NAMALWA (cell line): ENCODE results near the gene PRTN3.
"Not testable (repeated sequence)": the region's sequence is repeated elsewhere in the genome, so short reads cannot be mapped to it uniquely, and the experiment has no call there.

Source experiments
- DNase-seq: peaks from one replicate; pipeline ENCODE4 v3.0.0-alpha.2; 2015; ENCODE audit warnings: low spot score

PRTN3 gene

DNA sequence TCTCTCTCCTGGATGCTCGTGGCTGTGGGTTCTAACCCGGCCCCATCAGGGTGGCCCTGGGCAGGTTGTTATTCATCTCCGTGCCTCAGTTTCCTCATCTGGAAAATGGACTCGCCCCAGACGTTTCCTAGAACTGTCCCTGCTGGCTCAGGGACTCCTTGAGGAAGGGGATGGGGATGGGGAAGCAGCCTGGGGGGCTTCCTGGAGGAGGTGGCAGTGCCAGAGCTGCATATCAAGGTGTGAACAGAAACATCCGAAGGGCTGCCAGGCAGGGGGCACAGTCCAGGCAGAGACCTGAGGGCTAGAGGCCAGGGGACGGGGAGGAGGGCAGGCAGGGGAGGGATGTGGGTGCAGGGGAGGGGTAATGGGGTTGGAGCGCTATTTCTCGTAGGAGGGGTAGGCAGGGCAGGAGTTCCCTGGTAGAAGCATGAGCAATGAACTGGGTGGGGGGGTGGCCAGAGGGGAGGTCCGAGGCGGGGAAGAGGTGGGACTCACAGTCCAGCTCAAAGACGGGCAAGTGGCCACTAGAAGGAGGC lies 7.7 kb downstream of the PRTN3 start:
- DNase-seq, result no peak

DNA sequence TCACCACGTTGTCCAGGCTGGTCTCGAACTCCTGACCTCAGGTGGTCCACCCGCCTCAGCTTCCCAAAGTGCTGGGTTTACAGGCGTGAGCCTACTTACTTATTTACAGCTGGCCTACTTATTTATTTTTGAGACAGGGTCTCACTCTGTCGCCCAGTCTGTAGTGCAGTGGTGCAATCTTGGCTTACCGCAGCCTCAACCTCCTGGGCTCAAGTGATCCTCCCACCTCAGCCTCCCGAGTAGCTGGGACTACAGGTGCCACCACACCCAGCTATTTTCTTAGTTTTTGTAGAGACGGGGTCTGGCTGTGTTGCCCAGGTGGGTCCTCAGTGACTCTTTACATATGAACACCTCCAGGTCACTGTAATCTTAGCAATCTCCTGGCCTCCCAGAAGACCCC lies 8.4 kb downstream of the PRTN3 start:
- DNase-seq, result not testable (repeated sequence)

DNA sequence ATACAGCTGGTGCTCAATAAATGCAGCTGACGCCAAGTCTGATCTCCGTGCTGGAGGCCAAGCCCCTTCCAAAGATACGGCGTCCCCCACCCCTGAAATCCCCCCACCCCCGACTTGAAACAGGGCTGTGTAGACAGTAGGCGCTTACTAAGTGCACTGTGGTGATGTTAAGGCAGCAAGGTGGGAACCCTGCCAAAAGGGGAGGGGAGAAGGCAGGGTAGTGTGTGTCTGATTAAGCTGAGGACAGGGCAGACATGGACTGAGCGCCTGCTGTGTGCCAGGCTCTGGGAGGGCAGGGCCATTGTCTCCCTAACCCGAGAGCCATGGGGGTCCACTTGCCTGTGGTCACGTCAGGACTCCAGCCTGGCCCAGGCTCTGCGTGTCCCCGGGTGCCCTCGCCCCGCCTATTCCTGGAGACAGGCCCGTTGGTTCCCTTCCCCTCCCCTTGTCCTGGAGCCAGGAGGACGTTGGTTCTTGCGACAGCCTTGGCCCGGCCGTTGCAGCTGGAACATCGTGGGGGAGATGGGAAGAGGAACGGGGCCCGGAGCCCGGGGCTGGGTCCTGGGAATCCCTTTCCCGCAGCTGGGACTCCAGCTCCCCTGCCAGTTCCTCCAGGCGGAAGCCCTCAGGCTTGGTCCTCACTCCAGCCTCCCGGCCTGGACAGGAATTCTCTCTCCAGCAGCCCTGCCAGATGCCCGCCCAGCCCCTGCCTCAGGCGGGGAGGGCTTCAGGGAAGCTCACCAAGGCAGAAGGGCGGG lies 9.6 kb downstream of the PRTN3 start:
- peak; percentile 48 for DNase-seq

DNA sequence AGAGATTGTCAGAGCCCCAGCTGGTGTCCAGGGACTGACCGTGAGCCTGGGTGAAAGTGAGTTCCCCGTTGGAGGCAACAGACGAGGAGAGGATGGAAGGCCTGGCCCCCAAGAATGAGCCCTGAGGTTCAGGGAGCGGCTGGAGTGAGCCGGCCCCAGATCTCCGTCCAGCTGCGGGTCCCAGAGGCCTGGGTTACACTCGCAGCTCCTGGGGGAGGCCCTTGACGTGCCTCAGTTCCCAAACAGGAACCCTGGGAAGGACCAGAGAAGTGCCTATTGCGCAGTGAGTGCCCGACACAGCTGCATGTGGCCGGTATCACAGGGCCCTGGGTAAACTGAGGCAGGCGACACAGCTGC lies 10.2 kb downstream of the PRTN3 start:
- DNase-seq, result no peak

DNA sequence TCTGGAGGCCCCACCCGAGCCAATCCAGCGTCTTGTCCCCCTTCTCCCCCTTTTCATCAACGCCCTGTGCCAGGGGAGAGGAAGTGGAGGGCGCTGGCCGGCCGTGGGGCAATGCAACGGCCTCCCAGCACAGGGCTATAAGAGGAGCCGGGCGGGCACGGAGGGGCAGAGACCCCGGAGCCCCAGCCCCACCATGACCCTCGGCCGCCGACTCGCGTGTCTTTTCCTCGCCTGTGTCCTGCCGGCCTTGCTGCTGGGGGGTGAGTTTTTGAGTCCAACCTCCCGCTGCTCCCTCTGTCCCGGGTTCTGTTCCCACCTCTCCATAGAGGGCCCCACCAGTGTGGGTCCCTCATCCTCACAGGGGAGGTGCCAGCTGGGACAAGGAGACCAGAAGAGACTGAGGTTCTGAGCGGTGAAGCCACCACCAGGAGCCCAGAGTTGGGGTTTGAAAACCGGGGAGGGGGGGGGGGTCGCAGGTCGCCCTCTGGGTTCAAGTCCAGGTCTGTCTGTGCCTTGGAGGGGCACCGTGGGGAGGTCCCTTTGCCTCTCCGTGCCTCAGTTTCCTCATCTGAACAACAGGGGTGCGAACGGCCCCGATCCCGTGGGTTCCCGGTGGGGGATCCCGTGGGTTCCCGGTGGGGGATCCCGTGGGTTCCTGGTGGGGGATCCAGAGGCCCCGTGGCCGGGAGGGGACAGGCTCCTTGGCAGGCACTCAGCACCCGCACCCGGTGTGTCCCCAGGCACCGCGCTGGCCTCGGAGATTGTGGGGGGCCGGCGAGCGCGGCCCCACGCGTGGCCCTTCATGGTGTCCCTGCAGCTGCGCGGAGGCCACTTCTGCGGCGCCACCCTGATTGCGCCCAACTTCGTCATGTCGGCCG lies 11.6 kb downstream of the PRTN3 start, which contains the start of gene ELANE:
ELANE (plus strand) TSS at position 168 of the 878 bp plus-strand sequence; CDS start at position 194, 26 bp downstream.
- DNase-seq, result no peak

DNA sequence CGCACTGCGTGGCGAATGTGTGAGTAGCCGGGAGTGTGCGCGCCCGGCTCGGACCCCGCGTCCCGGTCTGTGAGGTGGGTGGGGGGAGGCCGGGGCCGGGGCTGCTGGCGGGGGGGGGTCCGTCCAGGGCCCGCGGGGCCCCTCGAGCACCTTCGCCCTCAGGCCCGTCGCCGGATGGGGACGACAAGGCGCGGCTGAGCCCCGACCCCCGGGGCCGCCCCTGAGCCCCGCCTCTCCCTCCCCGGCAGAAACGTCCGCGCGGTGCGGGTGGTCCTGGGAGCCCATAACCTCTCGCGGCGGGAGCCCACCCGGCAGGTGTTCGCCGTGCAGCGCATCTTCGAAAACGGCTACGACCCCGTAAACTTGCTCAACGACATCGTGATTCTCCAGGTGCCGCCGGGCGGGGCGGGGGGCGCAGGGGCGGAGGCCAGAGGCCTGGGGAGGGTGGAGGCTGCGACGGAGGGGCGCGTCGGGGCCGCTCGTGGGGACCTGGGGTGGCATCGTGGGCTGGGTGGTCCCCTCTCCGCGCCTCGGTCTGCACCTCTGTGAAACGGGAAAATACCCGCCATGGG lies 12.3 kb downstream of the PRTN3 start:
- no peak for DNase-seq

DNA sequence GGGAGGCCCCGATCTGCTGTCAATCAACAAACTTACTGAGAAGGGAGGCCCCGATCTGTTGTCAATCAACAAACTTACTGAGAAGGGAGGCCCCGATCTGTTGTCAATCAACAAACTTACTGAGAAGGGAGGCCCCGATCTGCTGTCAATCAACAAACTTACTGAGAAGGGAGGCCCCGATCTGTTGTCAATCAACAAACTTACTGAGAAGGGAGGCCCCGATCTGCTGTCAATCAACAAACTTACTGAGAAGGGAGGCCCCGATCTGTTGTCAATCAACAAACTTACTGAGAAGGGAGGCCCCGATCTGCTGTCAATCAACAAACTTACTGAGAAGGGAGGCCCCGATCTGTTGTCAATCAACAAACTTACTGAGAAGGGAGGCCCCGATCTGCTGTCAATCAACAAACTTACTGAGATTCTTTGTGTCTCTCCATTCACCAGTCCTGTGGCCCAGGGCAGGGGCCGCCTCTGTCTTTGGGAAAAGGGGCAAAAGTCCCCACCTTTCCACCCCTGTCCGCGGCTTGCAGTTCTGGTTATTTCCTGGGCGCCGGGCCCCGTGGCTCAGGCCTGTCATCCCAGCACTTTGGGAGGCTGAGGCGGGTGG lies 12.9 kb downstream of the PRTN3 start:
- not testable (repeated sequence) for DNase-seq

DNA sequence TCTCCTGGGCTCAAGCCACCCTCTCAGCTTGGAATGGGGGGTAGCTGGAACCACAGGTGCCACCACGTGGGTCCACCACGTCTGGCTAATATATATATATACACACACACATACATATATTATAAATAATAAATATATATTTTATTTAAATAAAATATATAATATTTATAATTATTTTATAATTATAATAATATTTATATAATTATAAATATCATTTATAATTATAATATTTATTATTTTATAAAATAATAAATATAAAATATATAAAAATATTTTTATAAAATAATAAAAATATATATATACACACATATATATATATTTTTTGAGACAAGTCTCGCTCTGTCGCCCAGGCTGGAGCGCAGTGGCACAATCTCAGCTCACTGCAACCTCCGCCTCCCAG lies 13.8 kb downstream of the PRTN3 start:
- DNase-seq, result peak; percentile 45

DNA sequence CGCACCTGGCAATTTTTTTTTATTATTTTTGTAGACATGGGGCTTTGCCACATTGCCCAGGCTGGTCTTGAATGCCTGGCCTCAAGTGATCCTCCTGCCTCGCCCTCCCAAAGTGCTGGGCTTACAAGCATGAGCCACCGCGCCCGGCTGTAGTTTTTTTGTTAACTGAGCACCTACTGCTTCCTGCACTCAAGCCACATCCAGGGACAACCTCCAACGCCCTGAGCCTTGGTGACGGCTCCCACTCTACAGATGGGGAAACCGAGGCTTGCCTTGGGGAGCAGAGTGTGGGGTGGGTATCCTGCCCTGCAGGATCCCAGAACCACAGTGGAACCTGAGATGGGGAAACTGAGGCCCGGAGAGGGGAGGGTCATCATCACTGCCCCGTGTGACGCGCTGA lies 14.3 kb downstream of the PRTN3 start:
- no peak for DNase-seq

DNA sequence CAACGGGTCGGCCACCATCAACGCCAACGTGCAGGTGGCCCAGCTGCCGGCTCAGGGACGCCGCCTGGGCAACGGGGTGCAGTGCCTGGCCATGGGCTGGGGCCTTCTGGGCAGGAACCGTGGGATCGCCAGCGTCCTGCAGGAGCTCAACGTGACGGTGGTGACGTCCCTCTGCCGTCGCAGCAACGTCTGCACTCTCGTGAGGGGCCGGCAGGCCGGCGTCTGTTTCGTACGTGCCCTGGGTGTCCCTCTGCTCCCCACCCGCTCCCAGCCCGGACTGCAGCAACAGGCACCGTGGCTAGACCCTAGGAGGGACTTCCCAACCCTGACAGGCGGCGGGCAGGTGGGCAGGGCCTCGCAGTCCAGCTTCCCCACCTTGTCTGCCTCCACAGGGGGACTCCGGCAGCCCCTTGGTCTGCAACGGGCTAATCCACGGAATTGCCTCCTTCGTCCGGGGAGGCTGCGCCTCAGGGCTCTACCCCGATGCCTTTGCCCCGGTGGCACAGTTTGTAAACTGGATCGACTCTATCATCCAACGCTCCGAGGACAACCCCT lies 14.8 kb downstream of the PRTN3 start:
- DNase-seq, result no peak

DNA sequence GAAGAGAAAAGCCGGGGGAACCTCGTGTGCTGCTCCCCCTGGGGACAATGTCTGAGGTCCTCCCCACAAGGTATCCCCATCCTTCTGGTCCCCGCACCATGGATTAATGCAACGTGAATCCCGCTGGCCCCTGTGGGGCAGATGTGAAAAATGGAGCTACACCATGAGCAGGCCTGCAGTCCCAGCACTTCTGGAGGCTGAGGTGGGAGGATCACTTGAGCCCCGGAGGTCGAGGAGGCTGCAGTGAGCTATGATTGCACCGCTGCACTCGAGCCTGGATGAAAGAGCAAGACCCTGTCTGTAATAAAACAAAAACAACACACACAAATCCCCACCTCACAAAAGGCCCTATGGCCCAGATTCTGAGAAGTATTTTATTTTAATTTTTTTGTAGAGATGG lies 17.5 kb downstream of the PRTN3 start:
- DNase-seq, result no peak

DNA sequence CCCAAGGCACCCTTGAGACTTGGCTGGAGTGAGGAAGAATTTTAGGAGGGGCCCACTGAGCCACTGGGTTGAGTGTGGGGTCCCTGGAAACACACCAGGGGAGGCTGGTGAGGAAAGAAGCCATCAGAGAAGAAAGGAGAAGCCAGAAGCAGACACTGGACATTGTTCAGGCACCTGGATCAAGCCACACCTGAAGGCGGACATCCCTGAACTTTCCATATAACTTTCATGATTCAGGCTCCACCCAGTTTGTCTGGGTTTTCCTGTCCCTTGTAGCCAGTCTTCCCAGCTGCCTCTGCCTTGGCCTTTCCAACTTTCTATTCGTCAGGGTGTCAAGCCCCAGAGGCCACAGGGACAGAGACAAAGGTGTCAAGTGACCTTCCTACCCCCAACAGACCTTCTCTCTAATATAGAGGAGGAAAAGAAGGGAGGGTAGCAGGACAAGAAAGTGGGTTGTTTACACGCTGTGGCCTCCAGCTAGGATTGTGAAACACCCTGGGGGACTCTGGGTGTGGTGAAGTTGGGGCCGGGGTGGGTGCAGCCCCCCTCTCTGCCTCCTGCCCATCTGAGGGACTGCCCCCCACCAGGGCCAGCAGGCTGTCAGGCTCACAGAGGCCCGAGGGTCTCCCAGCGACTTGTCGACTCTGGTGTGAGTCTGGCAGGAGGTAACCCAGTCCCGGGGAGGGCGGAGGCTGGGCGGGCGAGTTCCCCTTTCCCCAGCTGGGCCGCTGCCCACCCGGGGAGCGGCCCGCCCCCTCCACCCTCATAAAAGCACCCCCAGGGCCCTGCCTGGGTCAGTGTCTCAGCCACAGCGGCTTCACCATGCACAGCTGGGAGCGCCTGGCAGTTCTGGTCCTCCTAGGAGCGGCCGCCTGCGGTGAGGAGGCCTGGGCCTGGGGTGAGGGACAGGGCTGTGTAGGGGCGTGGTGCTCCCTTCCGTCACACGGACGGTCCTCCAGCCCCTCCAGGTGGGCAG lies 18.4 kb downstream of the PRTN3 start, which contains the start of gene CFD:
CFD (plus strand) TSS at position 797 of the 976 bp plus-strand sequence; CDS start at position 823, 26 bp downstream.
- peak; percentile 40 for DNase-seq

DNA sequence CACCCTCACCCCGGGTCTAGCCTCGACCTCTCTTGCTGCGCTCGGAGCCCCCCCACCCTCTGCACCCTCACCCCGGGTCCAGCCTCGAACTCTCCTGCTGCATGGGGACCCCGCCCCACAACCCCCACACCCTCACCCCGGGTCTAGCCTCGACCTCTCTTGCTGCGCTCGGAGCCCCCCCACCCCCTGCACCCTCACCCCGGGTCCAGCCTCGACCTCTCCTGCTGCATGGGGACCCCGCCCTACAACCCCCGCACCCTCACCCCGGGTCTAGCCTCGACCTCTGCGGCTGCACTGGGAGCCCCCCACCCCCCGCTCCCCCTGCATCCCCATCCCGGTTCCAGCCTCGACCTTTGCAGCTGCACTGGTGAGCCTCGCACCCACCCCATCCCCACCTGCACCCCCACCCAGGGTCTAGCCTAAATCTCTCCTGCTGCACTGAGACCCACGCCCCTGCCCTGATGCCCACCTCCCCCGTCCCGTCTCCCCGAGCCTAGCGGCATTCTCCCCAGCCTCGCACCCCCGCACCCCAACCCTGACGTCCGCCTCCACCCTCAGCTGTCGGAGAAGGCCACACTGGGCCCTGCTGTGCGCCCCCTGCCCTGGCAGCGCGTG lies 20.4 kb downstream of the PRTN3 start:
- no peak for DNase-seq

DNA sequence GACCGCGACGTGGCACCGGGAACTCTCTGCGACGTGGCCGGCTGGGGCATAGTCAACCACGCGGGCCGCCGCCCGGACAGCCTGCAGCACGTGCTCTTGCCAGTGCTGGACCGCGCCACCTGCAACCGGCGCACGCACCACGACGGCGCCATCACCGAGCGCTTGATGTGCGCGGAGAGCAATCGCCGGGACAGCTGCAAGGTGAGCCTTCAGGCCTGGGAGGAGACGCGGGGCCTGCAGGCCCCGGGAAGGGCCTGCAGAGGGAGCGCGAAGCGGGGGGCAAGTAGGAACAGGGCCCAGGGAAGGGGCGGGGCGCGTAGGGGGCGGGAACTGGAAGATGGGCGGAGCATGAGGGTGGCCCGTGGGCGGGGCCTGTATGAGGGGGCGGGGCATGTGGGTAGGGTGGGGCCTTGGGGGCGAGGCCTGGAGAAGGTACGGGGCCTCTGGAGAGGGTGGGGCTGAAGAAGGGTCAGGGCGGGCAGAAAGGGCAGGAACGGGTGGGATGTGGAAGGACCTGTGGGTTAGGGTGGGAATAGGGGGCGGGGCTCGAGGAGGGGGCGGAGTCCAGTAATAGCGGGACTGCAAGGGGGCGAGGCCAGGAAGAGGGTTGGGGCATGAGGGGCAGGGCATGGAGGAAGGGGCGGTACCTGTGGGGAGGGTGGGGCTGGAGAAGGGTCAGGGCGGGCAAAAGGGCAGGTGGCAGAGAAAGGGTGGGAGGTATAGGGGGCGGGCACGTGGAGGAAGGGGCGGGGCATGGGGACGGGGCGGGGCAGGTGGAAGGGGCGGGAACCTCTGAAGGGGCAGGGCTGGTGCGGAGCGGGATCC lies 21.2 kb downstream of the PRTN3 start:
- DNase-seq, result peak; percentile 92

DNA sequence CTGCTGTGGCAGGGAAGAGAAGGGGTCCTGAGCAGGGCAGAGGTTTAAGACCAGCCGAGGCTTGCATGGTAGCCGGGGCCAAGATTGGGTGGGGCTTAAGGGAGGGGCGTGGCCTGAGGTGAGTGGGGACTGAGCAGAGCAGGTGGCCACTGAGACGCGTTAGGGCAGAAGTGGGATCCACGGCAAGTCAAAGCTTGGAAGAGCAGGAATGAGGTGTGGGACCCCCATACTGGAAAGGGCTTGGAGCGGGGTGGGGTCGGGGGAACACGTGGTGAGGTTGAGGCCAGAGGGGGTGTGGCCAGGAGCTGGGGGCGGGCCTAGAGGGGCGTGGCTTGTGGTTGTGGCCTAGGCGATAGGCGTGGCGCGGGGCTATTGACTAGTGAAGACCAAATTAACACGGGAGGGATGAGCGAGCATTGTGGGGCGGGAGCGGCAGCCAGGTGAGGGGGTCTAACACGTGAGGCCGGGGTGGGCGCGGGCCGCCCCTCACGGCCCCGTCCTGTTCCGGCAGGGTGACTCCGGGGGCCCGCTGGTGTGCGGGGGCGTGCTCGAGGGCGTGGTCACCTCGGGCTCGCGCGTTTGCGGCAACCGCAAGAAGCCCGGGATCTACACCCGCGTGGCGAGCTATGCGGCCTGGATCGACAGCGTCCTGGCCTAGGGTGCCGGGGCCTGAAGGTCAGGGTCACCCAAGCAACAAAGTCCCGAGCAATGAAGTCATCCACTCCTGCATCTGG lies 21.9 kb downstream of the PRTN3 start:
- DNase-seq, result peak; percentile 84

DNA sequence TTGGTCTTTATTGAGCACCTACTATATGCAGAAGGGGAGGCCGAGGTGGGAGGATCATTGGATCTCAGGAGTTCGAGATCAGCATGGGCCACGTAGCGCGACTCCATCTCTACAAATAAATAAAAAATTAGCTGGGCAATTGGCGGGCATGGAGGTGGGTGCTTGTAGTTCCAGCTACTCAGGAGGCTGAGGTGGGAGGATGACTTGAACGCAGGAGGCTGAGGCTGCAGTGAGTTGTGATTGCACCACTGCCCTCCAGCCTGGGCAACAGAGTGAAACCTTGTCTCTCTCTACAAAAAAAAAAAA lies 22.5 kb downstream of the PRTN3 start:
- no peak for DNase-seq

DNA sequence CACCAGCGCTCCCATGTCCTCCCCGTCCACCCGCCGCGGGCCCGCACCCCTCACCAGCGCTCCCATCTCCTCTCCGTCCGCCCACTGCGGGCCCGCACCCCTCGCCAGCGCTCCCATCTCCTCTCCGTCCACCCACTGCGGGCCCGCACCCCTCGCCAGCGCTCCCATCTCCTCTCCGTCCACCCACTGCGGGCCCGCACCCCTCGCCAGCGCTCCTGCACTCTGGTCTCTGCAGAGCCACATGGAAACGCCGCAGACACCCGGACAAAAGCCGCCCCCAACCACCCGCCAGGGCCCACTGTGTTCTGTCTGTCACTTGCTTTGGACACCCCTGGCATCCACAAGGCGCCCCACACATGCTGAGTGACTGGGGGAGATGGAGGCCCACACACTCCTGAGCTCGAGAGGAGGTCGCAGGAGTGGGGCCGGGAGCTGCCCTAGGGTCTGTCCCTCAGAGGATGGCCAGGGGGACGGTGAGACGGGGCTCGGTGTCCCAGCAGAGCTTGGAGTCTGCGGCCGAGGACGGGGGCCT lies 26.0 kb downstream of the PRTN3 start:
- DNase-seq, result no peak

DNA sequence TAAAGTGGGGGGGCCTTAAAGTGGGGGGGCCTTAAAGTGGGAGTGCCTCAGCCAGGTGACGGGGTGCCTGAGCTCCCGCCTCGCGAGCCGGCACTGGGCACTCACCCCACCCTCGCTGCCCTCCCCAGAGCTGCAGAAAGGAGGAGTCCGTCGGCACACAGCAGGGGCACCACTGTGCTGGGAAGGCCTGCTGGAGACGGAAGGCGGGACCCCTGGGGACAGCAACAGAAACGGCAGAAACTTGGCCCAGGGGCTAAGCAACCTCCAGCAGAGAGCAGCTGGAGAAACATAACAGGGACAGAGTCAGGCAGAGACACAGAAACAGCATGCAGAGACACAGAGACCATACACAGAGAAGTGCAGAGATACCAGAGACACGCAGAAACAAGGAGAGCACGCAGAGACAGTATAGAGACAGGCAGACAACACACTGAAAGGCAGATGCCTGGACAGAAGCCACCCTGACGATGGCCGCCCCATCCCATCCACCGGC lies 26.5 kb downstream of the PRTN3 start:
- DNase-seq, result no peak
